GM12891 (cell line): ENCODE measurements around the gene COL4A2.
A peak's percentile ranks its signal among the peaks of the same experiment; 100 is the strongest.

Experiments
- DNase-seq: peaks from one replicate; pipeline ENCODE4 v3.0.0; 2011; ENCODE audit warnings: low spot score; ENCODE audit not compliant: insufficient read length
- FAIRE-seq: peaks from 2 replicates; lab custom pipeline; 2011; peaks lifted over from hg19 to GRCh38; lab: Jason Lieb, UNC
- PAX5 ChIP-seq: IDR thresholded peaks from 2 replicates; pipeline ENCODE4 v1.6.1; 2011; ENCODE audit warnings: low read length, moderate library complexity, mild to moderate bottlenecking; ENCODE audit not compliant: insufficient read depth, severe bottlenecking
- POLR2A ChIP-seq: IDR thresholded peaks from 2 replicates; pipeline ENCODE4 v1.6.1; 2011; ENCODE audit warnings: low read depth, low read length, control low read depth
- POLR2AphosphoS5 ChIP-seq: IDR thresholded peaks from 2 replicates; pipeline ENCODE4 v1.6.1; 2011; ENCODE audit warnings: low read depth, low read length, control low read depth
- POU2F2 ChIP-seq: IDR thresholded peaks from 2 replicates; pipeline ENCODE4 v1.6.1; 2011; ENCODE audit warnings: low read depth, mild to moderate bottlenecking, control low read depth, low read length, moderate library complexity
- SPI1 ChIP-seq: IDR thresholded peaks from 2 replicates; pipeline ENCODE4 v1.6.1; 2011; ENCODE audit warnings: low read depth, low read length, control low read depth
- TAF1 ChIP-seq: IDR thresholded peaks from 2 replicates; pipeline ENCODE4 v1.6.1; 2011; ENCODE audit warnings: low read depth, low read length, control low read depth

COL4A2 gene

DNA sequence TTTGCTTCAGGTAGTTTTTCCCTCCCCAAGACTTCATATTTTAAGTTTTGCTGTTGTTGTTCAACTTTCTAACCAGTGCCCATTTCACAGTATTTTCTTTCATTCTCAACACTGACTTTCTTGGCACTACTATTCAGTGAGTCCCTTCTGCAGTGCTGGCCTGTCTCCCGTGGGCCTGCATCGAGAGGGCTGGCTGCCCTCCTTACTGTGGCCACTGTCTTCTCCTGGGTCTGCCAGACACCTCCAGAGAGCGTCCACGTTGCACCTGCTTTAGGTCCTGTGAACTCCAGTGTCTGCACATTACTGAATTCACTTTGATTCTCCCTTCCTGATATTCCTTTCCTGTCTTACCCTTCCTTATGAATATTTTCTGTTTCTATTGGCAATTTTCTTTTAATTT is 27.4 kb upstream of the COL4A2 start:
- FAIRE-seq = no peak
- DNase-seq = no peak
- TF ChIP-seq POLR2AphosphoS5 (no peak), PAX5 (no peak)

GRCh38 chr13:110280231-110280813 is 26.8 kb upstream of the COL4A2 start:
- FAIRE-seq = no peak
- TF ChIP-seq PAX5 (no peak), TAF1 (no peak), SPI1 (no peak), POU2F2 (no peak), POLR2AphosphoS5 (no peak), POLR2A (no peak)

DNA sequence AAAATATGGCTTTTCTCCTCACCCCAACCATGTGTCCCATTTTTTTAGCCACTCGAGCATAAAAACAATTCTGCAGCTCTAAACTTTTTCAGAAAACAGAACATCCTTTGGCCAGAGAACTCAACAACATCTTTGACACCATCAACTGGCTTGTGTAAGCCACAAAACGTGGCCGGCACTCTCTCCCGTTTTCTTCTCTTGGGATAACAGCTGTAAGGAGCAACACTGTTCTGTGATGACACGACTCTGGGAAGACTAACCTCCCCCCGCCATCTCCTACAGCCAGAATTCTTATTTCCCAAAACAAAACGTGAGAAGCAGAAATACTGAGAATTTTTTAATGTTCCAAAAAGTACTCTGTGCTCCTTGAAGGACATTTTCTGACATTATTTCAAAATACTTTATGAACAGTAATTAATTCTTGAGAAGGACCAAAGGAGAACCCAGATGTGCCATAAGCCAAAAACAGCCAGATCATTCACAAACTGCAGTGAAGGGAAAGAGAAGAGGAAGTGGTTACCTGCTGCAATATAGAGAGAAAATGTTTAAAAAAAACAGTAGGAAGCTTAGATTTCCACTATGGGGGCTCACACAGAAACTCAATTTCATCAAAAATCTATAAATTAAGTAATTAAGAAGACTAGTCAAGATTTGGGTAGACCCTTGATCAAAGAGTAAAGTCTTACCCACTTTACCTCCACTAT is 25.9 kb upstream of the COL4A2 start:
- TF ChIP-seq SPI1 (peak; percentile 50), PAX5 (no peak)
- no peak for DNase-seq
- no peak for FAIRE-seq

More at GRCh38 chr13:110280231-110280813, 26.8 kb upstream of the COL4A2 start:
- no peak for DNase-seq

GRCh38 chr13:110281736-110282135 is 25.3 kb upstream of the COL4A2 start:
- no peak for FAIRE-seq
- TF ChIP-seq TAF1 = no peak
- TF ChIP-seq POLR2AphosphoS5 = no peak
- TF ChIP-seq PAX5 = no peak
- no peak for TF ChIP-seq POU2F2
- no peak for DNase-seq

GRCh38 chr13:110282316-110282841 is 24.7 kb upstream of the COL4A2 start:
- FAIRE-seq = no peak
- TF ChIP-seq POU2F2 (no peak), TAF1 (no peak), POLR2A (no peak), PAX5 (no peak), POLR2AphosphoS5 (no peak), SPI1 (no peak)
- DNase-seq = no peak

- TF ChIP-seq SPI1 = no peak
- FAIRE-seq (no peak), DNase-seq (no peak)
Observed at GRCh38 chr13:110283736-110284517, 23.2 kb upstream of the COL4A2 start.

DNA sequence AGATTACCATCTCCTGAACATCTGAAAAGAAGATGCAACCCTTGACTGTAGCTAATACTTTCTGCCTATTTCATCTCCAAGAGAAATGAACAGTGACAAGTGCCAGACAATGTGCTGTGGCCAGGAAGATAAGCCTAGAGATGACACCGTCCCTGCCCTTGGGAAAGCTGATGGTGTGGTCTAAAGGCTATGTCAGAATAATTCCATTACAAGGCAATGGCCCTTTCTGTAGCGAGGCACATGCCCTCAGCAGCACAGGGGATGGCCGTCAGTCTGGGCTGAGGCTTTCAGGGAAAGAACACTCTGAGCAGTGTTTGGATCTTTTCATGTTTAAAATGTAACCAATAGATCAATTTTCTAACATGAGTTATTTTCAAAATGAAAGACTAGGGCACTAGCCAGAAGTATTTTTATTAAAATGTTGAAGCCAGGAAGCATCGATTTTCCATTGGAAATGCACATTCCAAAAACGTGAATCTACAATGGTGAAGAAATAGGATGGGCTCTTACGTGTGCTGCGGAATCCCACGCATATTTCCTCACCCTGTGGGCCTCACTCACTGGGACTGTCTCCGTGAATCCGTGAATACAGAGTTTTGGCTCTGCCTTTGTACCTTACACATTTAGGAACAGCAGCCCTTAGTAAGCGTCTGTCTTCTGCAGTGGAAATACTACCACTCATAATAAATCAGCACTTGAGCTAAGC is 22.2 kb upstream of the COL4A2 start:
- no peak for FAIRE-seq
- no peak for DNase-seq
- TF ChIP-seq POU2F2 (no peak), TAF1 (no peak), POLR2A (no peak), PAX5 (no peak)

GRCh38 chr13:110285991-110286832 is 20.9 kb upstream of the COL4A2 start:
- FAIRE-seq = no peak
- TF ChIP-seq SPI1 = no peak
- TF ChIP-seq POU2F2 = no peak
- no peak for TF ChIP-seq PAX5
- TF ChIP-seq TAF1 = no peak
- no peak for TF ChIP-seq POLR2AphosphoS5
- no peak for TF ChIP-seq POLR2A

More at GRCh38 chr13:110285991-110286832, 20.9 kb upstream of the COL4A2 start:
- no peak for DNase-seq
